Ecto neural progenitor cell (in vitro differentiated cells): Measurements from ENCODE around the gene TBX2.
"Not testable (repeated sequence)": the region's sequence is repeated elsewhere in the genome, so short reads cannot be mapped to it uniquely, and the experiment has no call there.

ENCODE experiments used
- DNase-seq: peaks from one replicate; pipeline ENCODE4 v3.0.0-alpha.2; 2018; ENCODE audit warnings: low spot score

The TBX2 gene

GRCh38 chr17:61399131-61400065 is at the start of gene TBX2:
Gene TBX2 (plus strand): TSS chr17:61399843. CDS start chr17:61400177, 334 bp downstream.
- DNase-seq, result peak; percentile 83

- DNase-seq, result no peak
Measured at GRCh38 chr17:61351745-61352407, 47.8 kb upstream of the TBX2 start.

- DNase-seq, result no peak
Measured at GRCh38 chr17:61352408-61352770, 47.3 kb upstream of the TBX2 start.

GRCh38 chr17:61352781-61353491 is 46.7 kb upstream of the TBX2 start:
- no peak for DNase-seq

DNA sequence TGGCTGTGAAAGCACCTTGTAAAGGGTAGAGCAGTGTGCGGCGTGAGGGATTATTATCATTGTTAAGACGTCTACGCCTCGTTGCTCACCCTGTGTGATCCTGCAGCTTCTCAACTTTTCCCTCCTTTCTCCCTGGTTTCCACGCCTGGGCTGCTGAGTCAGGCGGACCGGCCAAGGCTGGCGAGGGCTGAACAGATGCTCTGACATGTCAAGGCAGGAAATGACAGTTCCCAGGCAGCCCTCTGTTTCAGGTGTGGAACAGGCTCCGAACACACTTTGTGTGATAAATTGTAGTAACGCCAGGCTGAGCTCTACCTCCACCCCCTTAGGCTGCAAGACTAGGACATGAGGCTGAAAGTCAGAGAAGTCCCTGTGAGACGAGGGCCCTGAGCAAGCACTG is 46.0 kb upstream of the TBX2 start:
- DNase-seq, result no peak

DNA sequence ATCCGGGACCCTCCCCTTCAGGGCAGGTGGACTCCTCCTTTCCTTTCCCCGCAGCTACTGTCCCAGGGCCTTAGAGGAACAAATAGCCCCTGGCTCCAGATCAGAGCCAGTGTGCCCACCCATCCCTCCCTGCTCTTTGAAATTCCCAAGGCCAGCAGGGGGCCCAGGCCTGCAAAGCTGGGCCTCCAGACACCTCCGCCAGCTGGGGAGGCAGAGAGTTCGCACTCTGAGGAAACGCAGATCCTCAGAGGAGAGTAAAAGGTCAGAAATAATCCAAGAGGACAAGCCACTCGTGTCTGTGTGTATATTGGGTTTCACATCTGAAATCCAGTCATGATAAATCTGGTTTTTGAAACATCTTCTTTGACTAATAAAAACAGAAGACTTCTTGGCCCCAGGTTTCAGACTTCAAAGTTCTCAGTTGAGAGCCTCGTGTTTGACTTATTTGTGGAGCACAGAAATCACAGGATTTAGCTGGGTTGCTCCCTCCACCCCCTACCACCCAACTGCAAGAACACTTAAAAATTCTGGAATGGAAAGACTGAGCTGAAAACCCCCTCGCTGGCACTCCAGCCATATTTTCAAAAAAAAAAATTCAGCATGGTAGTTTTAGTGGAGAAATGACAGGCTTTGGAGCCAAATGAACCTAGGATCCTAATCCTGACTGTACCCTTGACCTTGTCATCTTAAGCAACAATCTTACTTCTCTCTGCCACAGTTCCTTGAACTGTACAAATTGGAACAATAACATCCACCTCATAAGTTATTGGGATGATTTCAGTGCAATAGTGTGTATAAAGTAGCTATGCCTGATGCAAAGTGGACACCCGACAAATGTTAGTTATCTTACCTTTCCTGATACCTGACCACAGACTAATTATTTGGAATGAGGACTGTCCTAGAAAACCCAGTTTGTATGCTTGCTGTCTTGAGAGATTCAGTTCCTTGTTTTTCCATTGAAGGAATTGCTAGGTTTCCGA is 44.5 kb upstream of the TBX2 start:
- DNase-seq, result no peak

GRCh38 chr17:61357061-61357460 is 42.6 kb upstream of the TBX2 start:
- not testable (repeated sequence) for DNase-seq

DNA sequence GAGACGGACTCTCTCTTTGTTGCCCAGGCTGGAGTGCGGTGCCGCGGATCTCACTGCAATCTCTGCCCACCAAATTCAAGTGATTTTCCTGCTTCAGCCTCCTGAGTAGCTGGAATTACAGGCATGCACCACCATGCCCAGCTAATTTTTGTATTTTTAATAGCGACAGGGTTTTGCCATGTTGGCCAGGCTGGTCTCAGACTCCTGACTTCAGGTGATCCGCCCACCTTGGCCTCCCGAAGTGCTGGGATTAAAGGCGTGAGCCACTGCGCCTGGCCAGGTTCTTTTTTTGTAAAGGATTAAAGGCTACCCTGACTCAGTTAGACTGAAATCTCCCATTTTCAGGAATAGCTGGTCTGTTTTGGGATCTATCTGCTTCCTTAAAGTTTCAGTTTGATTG is 40.1 kb upstream of the TBX2 start:
- DNase-seq, result not testable (repeated sequence)

DNA sequence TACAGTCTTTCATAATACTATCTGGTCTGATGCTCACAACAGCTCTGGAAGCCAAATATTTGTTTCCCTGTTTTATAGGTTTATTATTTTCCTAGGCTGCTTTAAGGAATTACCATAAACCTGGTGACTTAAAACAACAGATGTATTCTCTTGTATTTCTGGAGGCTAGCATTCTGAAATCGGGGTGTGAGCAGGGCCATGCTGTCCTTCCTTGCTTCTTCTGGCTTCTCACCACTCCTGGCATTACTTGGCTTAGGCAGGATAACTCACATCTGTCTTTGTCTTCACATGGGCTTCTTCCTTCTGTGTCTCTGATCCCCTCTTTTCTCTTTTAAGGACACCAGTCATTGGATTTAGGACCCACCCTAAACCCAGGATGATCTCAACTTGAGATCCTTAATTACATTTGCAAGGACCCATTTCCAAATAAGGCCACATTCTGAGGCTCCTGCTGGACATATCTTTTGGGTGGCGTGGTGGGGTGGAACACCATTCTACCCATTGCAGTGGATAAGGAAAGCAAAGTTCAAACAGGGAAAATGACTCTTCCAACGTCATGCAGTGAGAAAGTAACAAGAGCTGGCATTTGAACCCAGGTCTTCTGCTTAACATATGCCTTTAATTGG is 39.2 kb upstream of the TBX2 start:
- no peak for DNase-seq

GRCh38 chr17:61361084-61361483 is 38.6 kb upstream of the TBX2 start:
- no peak for DNase-seq

GRCh38 chr17:61362396-61362795 is 37.2 kb upstream of the TBX2 start:
- no peak for DNase-seq

GRCh38 chr17:61362852-61363600 is 36.6 kb upstream of the TBX2 start:
- no peak for DNase-seq

GRCh38 chr17:61363601-61364462 is 35.8 kb upstream of the TBX2 start:
- no peak for DNase-seq

- DNase-seq, result no peak
Measured at GRCh38 chr17:61364463-61364846, 35.2 kb upstream of the TBX2 start.

- no peak for DNase-seq
Measured at GRCh38 chr17:61366076-61366714, 33.4 kb upstream of the TBX2 start.

DNA sequence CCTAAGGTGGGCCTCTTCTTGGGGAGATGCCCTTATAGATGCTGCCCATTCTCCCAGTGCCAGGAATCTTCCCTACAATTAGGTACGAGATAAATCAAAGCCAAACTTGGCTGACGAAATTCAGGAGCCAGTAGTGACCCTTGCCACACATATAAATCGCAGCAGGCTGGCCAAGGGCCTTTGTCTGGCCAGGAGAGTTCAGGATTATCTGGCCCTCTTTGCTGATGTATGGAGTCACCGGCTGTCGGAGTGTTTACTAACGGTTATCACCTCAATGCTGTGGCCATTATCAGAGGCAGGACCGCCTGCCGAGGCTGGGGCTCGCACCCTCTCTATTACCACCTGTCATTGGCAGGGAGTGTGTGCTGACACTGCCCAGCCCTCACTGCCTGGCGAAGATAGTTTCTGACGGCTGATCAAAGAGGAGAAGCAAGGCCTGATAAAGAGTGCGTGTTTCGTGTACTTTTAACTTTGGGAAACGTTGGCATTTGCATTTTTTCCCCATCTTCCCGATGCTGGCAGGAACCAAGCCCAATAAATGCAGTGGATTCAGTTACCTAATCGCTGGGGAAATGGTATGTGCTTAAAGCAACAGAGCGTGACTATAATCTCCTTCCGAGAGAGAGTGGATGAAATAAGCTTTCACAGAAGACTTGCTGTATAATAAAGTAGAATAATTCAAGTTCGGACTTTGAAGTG is 32.8 kb upstream of the TBX2 start:
- no peak for DNase-seq

- no peak for DNase-seq
Measured at GRCh38 chr17:61368049-61368831, 31.4 kb upstream of the TBX2 start.
